Left ventricle myocardium inferior (tissue), 1 donor: ENCODE measurements around the gene EPHA7. TPM values are rescaled to one million over a fixed set of nuclear protein-coding genes. Genes with fewer than 3 reads are reported as not detected.

Experiments
- DNase-seq: peaks from one replicate; pipeline ENCODE4 v3.0.0-alpha.2; 2020
- H3K27ac ChIP-seq: fragments of 200-600 bp; replicated peaks from 2 replicates; pipeline ENCODE4 v1.8.0; 2021
- H3K27me3 ChIP-seq: fragments of 200-600 bp; 2 replicates; pipeline ENCODE4 v1.8.0; 2021; ENCODE audit warnings: low read depth
- H3K36me3 ChIP-seq: fragments of 200-600 bp; 2 replicates; pipeline ENCODE4 v1.8.0; 2021
- H3K4me1 ChIP-seq: fragments of 200-600 bp; 2 replicates; pipeline ENCODE4 v1.8.0; 2021
- H3K4me3 ChIP-seq: fragments of 200-600 bp; 2 replicates; pipeline ENCODE4 v1.8.0; 2021; ENCODE audit warnings: mild to moderate bottlenecking, moderate library complexity
- H3K9me3 ChIP-seq: fragments of 200-600 bp; replicated peaks from 2 replicates; pipeline ENCODE4 v1.8.0; 2021
- intact Hi-C: fragments of 100-400 bp; cut with micrococcal nuclease; formaldehyde crosslinking; loops from one replicate; pipeline ENCODE4 v1.11.0; 2022
- total RNA-seq: library from RNA; stranded (reverse); fragmentation: NEBNext Ultra II Directional; extraction: Animal tissue kit (Norgen Biotek cat#: 25700); gene quantifications from one replicate; pipeline ENCODE4 v1.2.1, GENCODE V29; 2021
- TF ChIP-seq, protein P1 (sequence below): fragments of 200-600 bp; IDR thresholded peaks from 2 replicates; pipeline ENCODE4 v1.8.0; 2021; ENCODE audit warnings: antibody characterized with exemption, mild to moderate bottlenecking, borderline replicate concordance
- donor health status: DM: no; HTN: yes; CAD: no; lungs with severe emphysema.

EPHA7 gene
- total RNA-seq, 1 donor from 2014 or later: 12.5 TPM

DNA sequence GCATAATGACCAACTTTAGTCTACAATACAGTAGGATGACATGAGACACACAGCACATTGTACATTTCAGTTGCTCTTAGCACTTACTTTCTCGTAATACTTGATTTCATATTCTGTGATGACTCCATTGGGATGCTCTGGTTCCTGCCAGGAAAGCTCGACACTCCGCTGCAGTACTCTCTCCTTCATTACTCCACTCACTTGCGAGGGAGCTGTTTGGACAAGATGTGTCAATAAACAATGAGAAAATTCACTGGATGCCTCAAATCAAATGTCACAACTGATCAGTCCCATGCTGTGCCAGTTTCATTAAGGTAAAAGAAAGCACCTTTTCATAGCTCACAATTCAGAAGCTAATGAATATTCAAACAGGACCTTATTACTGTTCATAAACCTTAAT lies 147.1 kb downstream of the EPHA7 start:
- intact Hi-C loops: no loop called here
- H3K9me3 ChIP-seq: no peaks in the 10 kb centered on the region
- no peaks in the 10 kb centered on the region for H3K36me3 ChIP-seq
- no peak overlapping the region for H3K27ac ChIP-seq
- H3K4me3 ChIP-seq: no peak overlapping the region
- TF ChIP-seq, protein P1, sequence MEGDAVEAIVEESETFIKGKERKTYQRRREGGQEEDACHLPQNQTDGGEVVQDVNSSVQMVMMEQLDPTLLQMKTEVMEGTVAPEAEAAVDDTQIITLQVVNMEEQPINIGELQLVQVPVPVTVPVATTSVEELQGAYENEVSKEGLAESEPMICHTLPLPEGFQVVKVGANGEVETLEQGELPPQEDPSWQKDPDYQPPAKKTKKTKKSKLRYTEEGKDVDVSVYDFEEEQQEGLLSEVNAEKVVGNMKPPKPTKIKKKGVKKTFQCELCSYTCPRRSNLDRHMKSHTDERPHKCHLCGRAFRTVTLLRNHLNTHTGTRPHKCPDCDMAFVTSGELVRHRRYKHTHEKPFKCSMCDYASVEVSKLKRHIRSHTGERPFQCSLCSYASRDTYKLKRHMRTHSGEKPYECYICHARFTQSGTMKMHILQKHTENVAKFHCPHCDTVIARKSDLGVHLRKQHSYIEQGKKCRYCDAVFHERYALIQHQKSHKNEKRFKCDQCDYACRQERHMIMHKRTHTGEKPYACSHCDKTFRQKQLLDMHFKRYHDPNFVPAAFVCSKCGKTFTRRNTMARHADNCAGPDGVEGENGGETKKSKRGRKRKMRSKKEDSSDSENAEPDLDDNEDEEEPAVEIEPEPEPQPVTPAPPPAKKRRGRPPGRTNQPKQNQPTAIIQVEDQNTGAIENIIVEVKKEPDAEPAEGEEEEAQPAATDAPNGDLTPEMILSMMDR: no peak
- H3K27me3 ChIP-seq: no peaks in the 10 kb centered on the region
- no peaks in the 10 kb centered on the region for H3K4me1 ChIP-seq
- no peak for DNase-seq

- no peak overlapping the region for H3K27ac ChIP-seq
- no peaks in the 10 kb centered on the region for H3K4me1 ChIP-seq
- no peak overlapping the region for H3K4me3 ChIP-seq
- TF ChIP-seq, protein P1: no peak
- DNase-seq: no peak
- intact Hi-C loops: no loop called here
- no peaks in the 10 kb centered on the region for H3K36me3 ChIP-seq
- no peaks in the 10 kb centered on the region for H3K27me3 ChIP-seq
- H3K9me3 ChIP-seq: no peaks in the 10 kb centered on the region
Measured at GRCh38 chr6:93266116-93266817, 153.1 kb downstream of the EPHA7 start.

GRCh38 chr6:93260881-93261280 lies 158.5 kb downstream of the EPHA7 start:
- Histone ChIP-seq H3K4me3 (no peak overlapping the region), H3K27ac (no peak overlapping the region), H3K27me3 (no peaks in the 10 kb centered on the region), H3K4me1 (no peaks in the 10 kb centered on the region), H3K9me3 (no peaks in the 10 kb centered on the region), H3K36me3 (no peaks in the 10 kb centered on the region)
- intact Hi-C loops: no loop called here
- DNase-seq: no peak
- TF ChIP-seq, protein P1: no peak

DNA sequence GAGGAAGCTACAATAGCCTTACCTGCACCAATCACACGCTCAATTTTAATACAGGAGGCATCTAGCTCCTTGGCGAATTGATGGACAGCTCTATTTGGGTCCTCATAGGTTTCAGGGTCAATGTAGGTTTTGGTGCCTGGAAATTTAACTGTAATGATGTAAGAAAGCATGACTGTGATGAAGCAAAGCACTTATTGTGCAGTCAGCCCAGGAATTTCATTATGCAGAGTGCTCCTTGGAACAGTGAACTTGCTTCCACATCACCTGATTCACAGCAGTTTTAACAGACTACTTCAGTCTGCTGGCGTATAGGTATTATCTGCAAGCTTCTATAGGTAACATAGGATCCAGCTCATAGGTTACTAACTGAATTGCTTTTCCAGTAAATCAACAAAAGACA lies 160.0 kb downstream of the EPHA7 start:
- H3K4me1 ChIP-seq: no peaks in the 10 kb centered on the region
- no peak overlapping the region for H3K27ac ChIP-seq
- TF ChIP-seq, protein P1: no peak
- no peak for DNase-seq
- no peaks in the 10 kb centered on the region for H3K9me3 ChIP-seq
- intact Hi-C loops: no loop called here
- no peak overlapping the region for H3K4me3 ChIP-seq
- H3K27me3 ChIP-seq: no peaks in the 10 kb centered on the region
- H3K36me3 ChIP-seq: no peaks in the 10 kb centered on the region

- intact Hi-C loops: no loop called here
- no peaks in the 10 kb centered on the region for H3K4me1 ChIP-seq
- no peak for DNase-seq
- H3K36me3 ChIP-seq: no peaks in the 10 kb centered on the region
- TF ChIP-seq, protein P1: no peak
- H3K27me3 ChIP-seq: no peaks in the 10 kb centered on the region
- H3K9me3 ChIP-seq: no peaks in the 10 kb centered on the region
- no peak overlapping the region for H3K4me3 ChIP-seq
- H3K27ac ChIP-seq: no peak overlapping the region
Measured at GRCh38 chr6:93252930-93253329, 166.4 kb downstream of the EPHA7 start.

DNA sequence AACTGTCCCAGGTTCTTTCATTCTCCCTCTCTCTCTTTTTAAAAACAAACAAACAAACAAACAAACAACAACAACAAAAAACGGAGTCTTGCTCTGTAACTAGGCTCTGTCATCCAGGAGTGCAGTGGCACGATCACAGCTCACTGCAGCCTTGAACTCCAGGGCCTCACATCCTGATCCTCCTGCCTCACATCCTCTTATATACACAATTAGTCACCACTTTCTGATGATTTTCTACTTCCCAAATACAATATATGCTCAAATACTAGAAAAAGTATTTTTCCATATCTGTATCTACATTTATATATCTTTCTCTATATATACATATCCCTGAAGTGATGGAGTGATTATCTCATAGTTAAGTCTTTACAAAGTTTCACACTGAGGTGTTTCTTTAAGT lies 170.7 kb downstream of the EPHA7 start:
- Histone ChIP-seq H3K27ac (no peak overlapping the region), H3K9me3 (no peaks in the 10 kb centered on the region), H3K4me1 (no peaks in the 10 kb centered on the region), H3K27me3 (no peaks in the 10 kb centered on the region), H3K4me3 (no peak overlapping the region), H3K36me3 (no peaks in the 10 kb centered on the region)
- intact Hi-C loops: no loop called here
- TF ChIP-seq, protein P1: no peak
- DNase-seq: no peak
